ENCODE measurements around the gene TM4SF18. TPM values are rescaled to one million over a fixed set of nuclear protein-coding genes. Genes with fewer than 3 reads are reported as not detected.

Gene TM4SF18
- total RNA-seq, 3 donors from 2014 or later (not counting 1 experiment from before 2014, with no cell fraction given): not detected

GRCh38 chr3:149310796-149311534, 22.5 kb downstream of the TM4SF18 start:
- Mint-ChIP-seq H3K4me1 (no peaks in the 10 kb centered on the region), H3K27ac (no peak overlapping the region), H3K36me3 (no peaks in the 10 kb centered on the region), H3K27me3 (ENCODE audit: low read depth in 2 of 2) (peaks cover 8 to 21% of the 10 kb centered on the region in 2 donors), H3K4me3 (no peak overlapping the region), H3K9me3 (no peaks in the 10 kb centered on the region)
- no peak for TF ChIP-seq CTCF (IDR thresholded peaks at IDR 0.05)
- ATAC-seq (no peak), DNase-seq (no peak)
- Histone ChIP-seq H3K4me3 (ENCODE audit: low read length) (no peak overlapping the region), H3K36me3 (ENCODE audit: control insufficient read depth, insufficient read depth, low read length) (no peaks in the 10 kb centered on the region), H3K9me3 (ENCODE audit: control insufficient read depth, insufficient read depth, low read length) (no peaks in the 10 kb centered on the region), H3K4me1 (ENCODE audit: control insufficient read depth, insufficient read depth, low read length) (no peaks in the 10 kb centered on the region), H3K27ac (ENCODE audit: low read length) (no peak overlapping the region), H3K27me3 (ENCODE audit: control insufficient read depth, insufficient read depth, low read length) (no peaks in the 10 kb centered on the region)
- 92% methylated on average over 7 of the region's 7 CpGs for WGBS (ENCODE audit: insufficient coverage)
- intact Hi-C loops (cut with micrococcal nuclease): no loop called here

- Histone ChIP-seq H3K4me1 (ENCODE audit: control insufficient read depth, insufficient read depth, low read length) (no peaks in the 10 kb centered on the region), H3K36me3 (ENCODE audit: control insufficient read depth, insufficient read depth, low read length) (no peaks in the 10 kb centered on the region), H3K27me3 (ENCODE audit: control insufficient read depth, insufficient read depth, low read length) (no peaks in the 10 kb centered on the region), H3K9me3 (ENCODE audit: control insufficient read depth, insufficient read depth, low read length) (no peaks in the 10 kb centered on the region), H3K4me3 (ENCODE audit: low read length) (no peak overlapping the region), H3K27ac (ENCODE audit: low read length) (no peak overlapping the region)
- intact Hi-C loops (cut with micrococcal nuclease): no loop called here
- ATAC-seq (no peak), DNase-seq (no peak)
- Mint-ChIP-seq H3K27me3 (ENCODE audit: low read depth in 2 of 2) (peaks cover 7 to 27% of the 10 kb centered on the region in 2 donors), H3K36me3 (no peaks in the 10 kb centered on the region), H3K4me1 (no peaks in the 10 kb centered on the region), H3K27ac (no peak overlapping the region), H3K9me3 (no peaks in the 10 kb centered on the region), H3K4me3 (no peak overlapping the region)
- WGBS (ENCODE audit: insufficient coverage): 62% methylated on average over 1 of the region's 1 CpG
- TF ChIP-seq CTCF (IDR thresholded peaks at IDR 0.05): no peak
Measured at GRCh38 chr3:149307435-149307783, 26.0 kb downstream of the TM4SF18 start.

GRCh38 chr3:149306751-149307434, 26.5 kb downstream of the TM4SF18 start:
- H3K4me3 Mint-ChIP-seq: no peak overlapping the region
- no peaks in the 10 kb centered on the region for H3K27me3 ChIP-seq (ENCODE audit: control insufficient read depth, insufficient read depth, low read length)
- no peaks in the 10 kb centered on the region for H3K36me3 Mint-ChIP-seq
- no peak overlapping the region for H3K4me3 ChIP-seq (ENCODE audit: low read length)
- intact Hi-C loops (cut with micrococcal nuclease): no loop called here
- H3K27ac ChIP-seq (ENCODE audit: low read length): no peak overlapping the region
- H3K27me3 Mint-ChIP-seq (ENCODE audit: low read depth in 2 of 2): peaks cover 3 to 27% of the 10 kb centered on the region in 2 donors
- H3K4me1 Mint-ChIP-seq: no peaks in the 10 kb centered on the region
- 90% methylated on average over 2 of the region's 2 CpGs for WGBS (ENCODE audit: insufficient coverage)
- no peaks in the 10 kb centered on the region for H3K9me3 ChIP-seq (ENCODE audit: control insufficient read depth, insufficient read depth, low read length)
- TF ChIP-seq CTCF (IDR thresholded peaks at IDR 0.05): no peak
- H3K36me3 ChIP-seq (ENCODE audit: control insufficient read depth, insufficient read depth, low read length): no peaks in the 10 kb centered on the region
- DNase-seq (no peak), ATAC-seq (no peak)
- no peaks in the 10 kb centered on the region for H3K4me1 ChIP-seq (ENCODE audit: control insufficient read depth, insufficient read depth, low read length)
- H3K27ac Mint-ChIP-seq: no peak overlapping the region
- H3K9me3 Mint-ChIP-seq: no peaks in the 10 kb centered on the region

All from natural killer cell (primary cell).